GM12873 (cell line): Measurements from ENCODE around the gene RHBDL1.

Experiments
- TF ChIP-seq, protein P1 (sequence below): IDR thresholded peaks from 2 replicates; pipeline ENCODE4 v1.5.1; 2012; ENCODE audit warnings: low read depth, mild to moderate bottlenecking, moderate library complexity, low read length, control low read depth; ENCODE audit not compliant: insufficient read depth; ENCODE audit errors: missing control alignments

Gene RHBDL1

GRCh38 chr16:704552-705380 is 29.3 kb downstream of the RHBDL1 start:
- TF ChIP-seq, protein P1, sequence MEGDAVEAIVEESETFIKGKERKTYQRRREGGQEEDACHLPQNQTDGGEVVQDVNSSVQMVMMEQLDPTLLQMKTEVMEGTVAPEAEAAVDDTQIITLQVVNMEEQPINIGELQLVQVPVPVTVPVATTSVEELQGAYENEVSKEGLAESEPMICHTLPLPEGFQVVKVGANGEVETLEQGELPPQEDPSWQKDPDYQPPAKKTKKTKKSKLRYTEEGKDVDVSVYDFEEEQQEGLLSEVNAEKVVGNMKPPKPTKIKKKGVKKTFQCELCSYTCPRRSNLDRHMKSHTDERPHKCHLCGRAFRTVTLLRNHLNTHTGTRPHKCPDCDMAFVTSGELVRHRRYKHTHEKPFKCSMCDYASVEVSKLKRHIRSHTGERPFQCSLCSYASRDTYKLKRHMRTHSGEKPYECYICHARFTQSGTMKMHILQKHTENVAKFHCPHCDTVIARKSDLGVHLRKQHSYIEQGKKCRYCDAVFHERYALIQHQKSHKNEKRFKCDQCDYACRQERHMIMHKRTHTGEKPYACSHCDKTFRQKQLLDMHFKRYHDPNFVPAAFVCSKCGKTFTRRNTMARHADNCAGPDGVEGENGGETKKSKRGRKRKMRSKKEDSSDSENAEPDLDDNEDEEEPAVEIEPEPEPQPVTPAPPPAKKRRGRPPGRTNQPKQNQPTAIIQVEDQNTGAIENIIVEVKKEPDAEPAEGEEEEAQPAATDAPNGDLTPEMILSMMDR: no peak

GRCh38 chr16:705431-706188 is 30.1 kb downstream of the RHBDL1 start, which contains the start of gene FBXL16:
FBXL16 (minus strand) TSS chr16:705801; CDS start chr16:697405, 8,396 bp downstream.
- TF ChIP-seq, protein P1: no peak

- TF ChIP-seq, protein P1: no peak
Measured at GRCh38 chr16:706189-707061, 31.0 kb downstream of the RHBDL1 start.

GRCh38 chr16:707062-707538 is 31.6 kb downstream of the RHBDL1 start:
- TF ChIP-seq, protein P1: no peak

- TF ChIP-seq, protein P1: no peak
Measured at GRCh38 chr16:708019-708418, 32.5 kb downstream of the RHBDL1 start.

DNA sequence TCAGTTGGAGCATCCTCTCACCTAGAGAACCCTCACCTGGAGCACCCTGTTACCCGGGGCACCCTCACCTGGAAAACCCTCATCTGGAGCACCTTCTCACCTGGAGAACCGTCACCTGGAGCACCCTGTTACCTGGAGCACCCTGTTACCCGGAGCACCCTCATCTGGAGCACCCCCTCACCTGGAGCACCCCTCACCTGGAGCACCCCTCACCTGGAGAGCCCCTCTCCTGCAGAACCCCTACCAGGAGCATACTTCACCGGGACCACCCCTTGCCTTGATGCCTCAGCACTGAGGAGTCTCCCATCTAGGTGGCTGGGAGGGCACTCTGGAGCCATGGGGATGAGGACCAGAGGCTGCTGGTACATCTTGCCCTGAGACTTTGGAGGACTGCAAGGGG is 33.5 kb downstream of the RHBDL1 start:
- TF ChIP-seq, protein P1: no peak
